HG02759 (cell line): ENCODE measurements around the gene CEP78.
A peak's percentile ranks its signal among the peaks of the same experiment; 100 is the strongest.
"Not testable (repeated sequence)": the region's sequence is repeated elsewhere in the genome, so short reads cannot be mapped to it uniquely, and the experiment has no call there.

ENCODE experiments used
- ATAC-seq: cut with Tn5 transposase; IDR thresholded peaks from one replicate; pipeline ENCODE4 v1.9.1; 2021; ENCODE audit warnings: mild to moderate bottlenecking, moderate library complexity; ENCODE audit not compliant: unreplicated experiment

Gene CEP78, protein sequence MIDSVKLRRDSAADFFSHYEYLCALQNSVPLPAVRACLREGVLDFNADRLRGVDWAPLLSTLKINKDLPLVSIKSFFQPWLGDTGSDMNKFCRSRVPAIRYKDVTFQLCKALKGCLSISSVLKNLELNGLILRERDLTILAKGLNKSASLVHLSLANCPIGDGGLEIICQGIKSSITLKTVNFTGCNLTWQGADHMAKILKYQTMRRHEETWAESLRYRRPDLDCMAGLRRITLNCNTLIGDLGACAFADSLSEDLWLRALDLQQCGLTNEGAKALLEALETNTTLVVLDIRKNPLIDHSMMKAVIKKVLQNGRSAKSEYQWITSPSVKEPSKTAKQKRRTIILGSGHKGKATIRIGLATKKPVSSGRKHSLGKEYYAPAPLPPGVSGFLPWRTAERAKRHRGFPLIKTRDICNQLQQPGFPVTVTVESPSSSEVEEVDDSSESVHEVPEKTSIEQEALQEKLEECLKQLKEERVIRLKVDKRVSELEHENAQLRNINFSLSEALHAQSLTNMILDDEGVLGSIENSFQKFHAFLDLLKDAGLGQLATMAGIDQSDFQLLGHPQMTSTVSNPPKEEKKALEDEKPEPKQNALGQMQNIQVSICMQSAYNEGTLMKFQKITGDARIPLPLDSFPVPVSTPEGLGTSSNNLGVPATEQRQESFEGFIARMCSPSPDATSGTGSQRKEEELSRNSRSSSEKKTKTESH

DNA sequence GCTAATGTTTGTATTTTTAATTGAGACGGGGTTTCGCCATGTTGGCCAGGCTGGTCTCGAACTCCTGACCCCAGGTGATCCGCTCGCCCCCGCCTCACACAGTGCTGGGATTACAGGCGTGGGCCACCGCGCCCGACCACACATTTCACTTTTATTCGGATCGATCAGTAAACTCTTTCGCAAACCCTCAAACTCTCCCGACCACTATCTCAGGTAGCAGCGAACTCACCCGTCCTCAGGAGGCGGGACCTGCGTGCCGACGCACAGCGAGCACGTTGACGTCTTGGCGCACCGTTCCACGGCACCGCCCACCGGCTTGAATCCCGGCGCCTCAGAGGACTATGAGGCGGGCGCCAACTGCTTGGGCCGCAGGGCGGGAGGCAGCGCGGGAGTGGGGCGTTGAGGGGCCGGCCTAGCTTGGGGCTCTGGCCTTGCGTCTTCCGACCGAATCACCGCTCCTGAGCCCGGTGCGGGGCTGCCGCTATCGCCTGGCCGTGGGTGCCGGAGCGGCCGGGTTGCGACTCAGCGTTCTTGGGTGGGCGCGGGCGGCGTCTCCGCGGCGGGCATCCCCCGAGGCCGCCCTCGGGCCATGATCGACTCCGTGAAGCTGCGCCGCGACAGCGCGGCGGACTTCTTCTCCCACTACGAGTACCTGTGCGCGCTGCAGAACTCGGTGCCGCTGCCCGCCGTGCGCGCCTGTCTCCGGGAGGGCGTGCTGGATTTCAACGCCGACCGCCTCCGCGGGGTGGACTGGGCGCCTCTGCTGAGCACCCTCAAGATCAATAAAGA, at the start of gene CEP78:
Gene CEP78, plus strand, starts transcription at position 314 of the 789 bp plus-strand sequence. Its CDS starts 276 bp downstream, at position 590.
- ATAC-seq = peak; percentile 98

DNA sequence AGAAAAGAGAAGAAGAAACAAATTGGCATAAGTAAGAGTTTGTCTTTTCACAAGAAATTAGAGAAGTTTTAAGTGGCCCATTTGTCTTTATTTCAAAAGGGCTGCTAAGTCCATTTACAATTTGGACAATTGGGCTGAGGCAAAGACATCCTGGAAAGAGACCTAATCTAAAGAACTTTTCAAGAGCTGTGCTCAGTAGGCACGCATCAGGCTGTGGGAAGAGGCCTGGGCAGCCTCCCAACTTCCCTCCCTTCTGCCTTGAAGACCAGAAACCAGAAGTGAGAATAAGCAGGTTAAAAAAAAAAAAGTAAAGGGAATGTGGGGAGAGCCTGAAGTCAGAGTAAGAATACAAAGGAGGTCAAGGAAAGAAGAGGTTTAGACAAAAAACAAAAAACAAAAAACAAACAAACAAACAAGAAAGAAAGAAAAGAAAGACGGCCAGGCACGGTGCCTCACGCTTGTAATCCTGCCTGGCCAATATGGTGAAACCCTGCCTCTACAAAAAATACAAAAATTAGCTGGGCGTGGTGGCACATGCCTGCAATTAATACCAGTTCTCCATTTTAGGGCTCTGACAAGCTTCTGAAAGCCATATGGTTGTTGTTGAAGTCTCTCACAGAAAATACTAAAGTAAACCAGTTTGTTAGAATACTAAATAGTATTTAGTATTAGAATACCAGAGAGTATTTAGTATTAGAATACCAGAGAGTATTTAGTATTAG, 48.0 kb upstream of the CEP78 start:
- ATAC-seq = no peak

DNA sequence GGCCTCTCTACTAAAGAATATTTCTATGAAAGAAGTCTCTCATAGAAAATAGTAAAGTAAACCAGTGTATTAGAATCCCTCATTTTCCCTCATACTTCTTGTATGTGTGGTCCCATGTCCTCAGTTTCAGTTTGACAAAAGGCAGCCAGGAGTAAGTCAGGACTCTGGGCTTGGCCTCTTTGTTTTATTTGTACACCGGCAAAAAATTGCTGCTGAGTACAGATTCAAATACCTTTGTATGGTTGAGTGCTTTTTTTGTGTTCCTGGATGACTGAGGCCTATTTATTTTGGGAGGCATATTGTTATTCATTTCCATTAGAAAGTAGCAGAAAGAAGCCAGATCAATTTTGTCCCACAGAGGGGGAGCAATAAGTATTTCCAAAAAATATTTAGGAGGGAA, 47.3 kb upstream of the CEP78 start:
- no peak for ATAC-seq

DNA sequence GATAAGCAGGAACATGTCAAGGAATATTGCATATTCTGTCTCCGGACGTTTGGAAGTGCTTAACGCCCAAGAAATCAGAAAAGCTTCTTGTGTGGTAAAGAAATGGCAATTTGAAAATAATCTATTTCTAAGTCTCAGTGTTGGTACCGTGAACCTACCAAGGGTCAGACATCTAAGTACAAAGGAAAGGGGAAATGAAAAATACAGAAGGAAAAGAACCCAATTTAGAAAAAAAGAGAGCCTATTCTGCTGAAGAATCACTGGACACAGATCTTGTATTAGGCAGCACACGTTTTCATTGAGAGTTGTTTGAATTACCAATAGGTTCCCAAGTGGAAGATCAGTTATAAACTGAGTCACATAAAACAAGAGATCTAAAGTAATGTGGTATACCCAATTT, 46.9 kb upstream of the CEP78 start:
- no peak for ATAC-seq

DNA sequence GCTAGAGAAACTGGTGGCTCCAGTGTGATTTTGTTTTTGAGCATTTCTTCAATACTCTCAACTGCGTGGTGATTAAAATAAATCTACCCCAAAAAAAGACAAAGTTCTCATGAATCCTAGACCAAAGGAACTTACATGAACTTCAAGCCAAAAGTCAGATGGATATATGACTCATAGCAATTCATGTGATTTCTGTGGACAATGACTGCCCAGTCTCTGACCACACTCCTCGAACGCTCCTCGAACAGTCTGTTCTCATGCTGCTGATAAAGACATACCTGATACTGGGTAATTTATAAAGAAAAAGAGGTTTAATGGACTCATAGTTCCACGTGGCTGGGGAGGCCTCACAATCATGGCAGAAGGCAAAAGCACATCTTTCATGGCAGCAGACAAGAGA, 46.4 kb upstream of the CEP78 start:
- no peak for ATAC-seq

DNA sequence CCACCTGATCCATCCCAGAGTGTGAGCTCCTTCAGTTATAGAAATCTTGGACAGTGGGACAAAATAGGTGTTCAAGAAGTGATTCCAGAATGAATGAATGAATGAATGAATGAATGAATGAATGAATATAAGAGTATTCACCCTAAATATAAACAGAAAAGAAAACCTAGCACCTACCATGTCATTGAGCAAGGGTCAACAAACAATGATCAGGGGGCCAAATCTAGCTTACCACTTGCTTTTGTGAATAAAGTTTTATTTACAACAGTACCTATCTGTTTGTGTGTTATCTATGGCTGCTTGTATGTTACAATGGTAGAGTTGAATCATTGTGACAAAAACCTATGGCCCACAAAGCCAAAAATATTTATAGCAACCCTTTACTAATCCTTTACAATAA, 43.9 kb upstream of the CEP78 start:
- no peak for ATAC-seq

DNA sequence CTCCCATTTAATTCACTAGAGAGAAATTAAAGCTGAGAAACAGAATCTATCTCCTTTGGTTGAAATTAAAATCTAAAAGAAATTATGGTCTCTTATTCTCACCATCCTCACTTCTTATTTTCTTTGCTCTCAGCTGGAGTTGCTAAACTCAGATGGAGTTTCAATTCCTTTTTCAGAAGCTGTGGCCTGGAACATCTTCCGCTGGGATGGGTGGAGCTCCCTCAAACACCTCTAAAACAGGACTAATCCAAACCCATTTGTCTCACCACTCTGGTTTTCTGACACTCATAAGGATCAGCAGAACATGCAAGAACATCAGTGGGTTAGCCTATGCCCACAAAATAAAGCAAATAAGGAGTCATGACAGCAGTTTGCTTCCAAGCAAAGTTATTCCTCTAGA, 39.6 kb upstream of the CEP78 start:
- ATAC-seq = peak; percentile 49

DNA sequence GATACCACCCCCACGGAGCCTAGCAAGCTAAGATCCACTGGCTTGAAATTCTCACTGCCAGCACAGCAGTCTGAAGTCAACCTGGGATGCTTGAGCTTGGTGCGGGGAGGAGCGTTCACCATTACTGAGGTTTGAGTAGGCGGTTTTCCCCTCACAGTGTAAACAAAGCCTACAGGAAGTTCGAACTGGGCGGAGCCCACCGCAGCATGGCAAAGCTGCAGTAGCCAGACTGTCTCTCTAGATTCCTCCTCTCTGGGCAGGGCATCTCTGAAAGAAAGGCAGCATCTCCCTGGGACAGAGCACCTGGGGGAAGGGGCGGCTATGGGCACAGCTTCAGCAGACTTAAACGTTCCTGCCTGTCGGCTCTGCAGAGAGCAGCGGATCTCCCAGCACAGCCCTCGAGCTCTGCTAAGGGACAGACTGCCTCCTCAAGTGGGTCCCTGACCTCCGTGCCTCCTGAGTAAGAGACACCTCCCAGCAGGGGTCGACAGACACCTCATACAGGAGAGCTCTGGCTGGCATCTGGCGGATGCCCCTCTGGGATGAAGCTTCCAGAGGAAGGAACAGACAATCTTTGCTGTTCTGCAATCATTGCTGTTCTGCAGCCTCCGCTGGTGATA, 34.6 kb upstream of the CEP78 start:
- peak; percentile 94 for ATAC-seq

DNA sequence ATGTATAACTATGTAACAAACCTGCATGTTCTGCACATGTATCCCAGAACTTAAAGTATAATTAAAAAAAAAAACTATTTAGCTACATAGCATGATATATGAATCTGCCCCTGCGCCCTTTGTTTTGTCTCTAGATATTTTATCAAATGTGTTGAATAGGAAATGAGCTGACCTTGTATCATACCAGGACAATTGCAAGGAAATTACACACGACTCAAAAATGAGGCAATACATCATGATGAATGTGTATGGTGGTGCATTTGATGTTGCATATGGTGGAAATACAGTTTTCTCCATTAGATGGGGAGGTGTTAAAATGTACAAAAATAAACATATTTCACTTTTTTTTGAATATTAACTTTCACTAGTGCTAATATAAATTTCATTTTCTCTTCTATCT, 28.6 kb upstream of the CEP78 start:
- ATAC-seq = no peak

DNA sequence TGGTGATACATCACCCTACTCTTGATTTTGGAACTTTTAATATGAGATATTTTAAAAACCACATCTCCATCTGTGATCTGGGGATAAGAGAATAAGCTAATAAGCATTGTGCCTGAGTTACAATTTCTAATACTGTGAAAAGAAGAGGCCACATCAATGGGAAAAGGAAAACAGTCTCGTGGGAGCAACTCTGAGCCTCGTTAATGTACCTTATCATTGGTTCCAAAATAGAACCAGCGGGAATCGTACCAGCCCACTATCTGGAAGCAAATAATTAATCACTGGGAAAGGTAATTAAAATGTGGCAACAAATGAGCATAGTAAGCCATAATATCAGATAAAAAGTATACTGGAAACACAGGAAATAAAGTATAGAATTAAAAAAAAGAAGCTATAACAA, 28.0 kb upstream of the CEP78 start:
- ATAC-seq = no peak

DNA sequence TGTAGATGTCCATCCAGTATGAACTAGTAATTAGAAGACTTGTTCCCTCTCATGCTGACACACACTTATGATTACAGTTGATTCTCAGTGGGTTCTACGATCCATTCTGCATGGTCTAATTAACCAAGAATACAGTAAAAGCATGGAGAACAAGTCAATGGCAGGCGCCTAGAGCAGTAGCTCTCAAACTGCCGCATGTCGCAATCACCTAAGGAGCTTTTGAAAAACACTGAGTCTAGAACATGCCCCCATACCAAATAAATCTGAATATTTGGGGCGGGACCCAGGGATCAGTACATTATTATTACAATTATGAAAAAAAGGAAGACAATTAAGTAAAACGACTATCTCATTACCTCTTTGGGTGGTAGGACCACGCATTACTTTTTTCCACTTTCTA, 26.7 kb upstream of the CEP78 start:
- ATAC-seq = no peak

DNA sequence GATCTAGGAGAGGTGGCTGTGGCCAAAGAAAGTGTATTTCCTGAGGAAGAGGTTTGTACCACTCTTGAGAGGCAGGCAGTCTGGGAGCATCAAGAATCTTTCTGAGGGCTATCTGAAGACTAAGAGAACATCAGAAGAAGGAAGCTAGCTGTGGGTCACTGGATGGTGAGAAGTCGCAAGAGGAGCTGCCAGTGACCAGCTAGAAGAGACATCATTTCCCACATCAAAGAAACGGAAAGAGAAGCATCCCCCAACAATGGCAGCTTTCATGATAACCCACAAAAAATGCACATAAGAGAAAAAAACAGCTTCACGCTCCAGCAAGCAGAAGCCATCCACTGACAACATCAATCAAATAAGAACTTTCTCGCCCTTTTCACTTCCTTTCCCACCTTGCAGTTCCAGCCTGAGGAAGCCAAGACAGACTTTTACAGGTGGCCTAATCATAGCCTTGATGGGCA, 25.0 kb upstream of the CEP78 start:
- ATAC-seq = peak; percentile 80

DNA sequence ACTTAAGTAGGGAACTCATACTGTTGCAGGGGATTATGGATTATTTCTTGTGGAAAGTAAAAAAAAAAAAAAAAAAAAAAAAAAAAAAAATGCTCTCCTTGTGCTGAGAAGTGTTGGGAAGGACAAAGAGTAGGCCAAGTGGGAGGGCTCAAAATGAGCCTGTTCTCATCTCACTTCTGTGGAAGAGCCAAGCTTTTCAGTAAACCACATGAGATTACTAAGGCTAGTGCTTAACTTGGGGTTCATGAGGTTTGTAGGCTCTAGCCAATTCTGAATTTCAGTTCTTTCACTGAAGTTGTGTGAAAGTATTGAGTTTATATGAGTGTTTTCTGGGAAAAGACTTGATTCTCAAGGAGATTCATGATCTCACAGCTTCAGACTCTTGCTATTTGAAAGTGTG, 23.0 kb upstream of the CEP78 start:
- ATAC-seq = no peak

DNA sequence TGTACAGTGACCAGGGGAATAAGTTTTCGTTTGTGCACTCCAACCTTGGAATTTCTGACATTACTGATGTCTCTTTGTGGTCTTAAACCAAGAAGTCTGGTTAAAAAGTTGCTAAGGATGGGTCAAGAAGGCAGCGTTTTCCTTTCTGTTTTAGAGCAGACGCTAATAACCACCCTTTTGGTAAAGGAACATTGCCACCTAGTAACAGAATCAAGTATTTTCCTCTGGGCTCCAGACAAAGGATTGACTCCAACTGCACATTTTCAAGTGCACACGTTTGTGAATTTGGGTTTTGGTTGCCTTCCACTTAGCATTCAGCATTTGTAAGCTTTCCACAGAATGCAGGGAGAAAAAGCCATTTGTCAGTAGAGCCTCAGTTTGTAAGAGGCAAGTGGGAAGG, 22.2 kb upstream of the CEP78 start:
- peak; percentile 44 for ATAC-seq

DNA sequence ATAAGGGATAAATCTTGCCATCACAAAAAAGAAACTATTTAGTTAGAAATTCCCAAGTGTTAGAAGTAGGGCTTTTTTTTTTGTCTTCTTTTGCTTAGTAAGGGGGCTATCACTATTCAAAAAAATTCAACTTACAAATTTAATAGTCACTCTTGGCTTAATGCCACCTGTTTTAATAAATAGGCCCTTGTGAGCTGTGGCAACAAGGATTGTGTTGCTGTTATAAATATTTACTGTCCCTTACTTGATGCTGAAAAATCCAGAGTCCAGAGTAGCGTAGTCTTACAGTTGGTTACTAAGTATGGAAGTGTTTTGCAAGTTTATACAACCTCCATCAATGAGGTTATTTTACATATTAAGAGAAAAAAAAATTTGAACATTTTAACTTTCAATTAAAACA, 21.4 kb upstream of the CEP78 start:
- ATAC-seq = no peak

DNA sequence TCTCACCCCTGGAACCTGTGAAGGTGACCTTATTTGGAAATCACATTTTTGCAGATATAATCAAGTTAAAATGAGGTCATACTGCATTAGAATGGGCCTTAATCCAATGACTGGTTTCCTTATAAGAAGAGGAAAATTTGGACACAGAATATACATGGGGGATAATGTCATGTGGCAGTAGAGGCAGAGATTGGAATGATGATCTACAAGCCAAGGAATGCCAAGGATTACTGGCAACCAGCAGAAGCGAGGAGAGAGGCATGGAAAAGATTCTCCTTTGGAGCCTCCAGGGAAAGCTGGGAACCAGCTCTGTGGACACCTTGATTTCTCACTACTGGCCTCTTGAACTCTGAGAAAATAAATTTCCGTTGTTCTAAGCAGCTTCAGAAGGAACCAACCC, 20.2 kb upstream of the CEP78 start:
- ATAC-seq = no peak

DNA sequence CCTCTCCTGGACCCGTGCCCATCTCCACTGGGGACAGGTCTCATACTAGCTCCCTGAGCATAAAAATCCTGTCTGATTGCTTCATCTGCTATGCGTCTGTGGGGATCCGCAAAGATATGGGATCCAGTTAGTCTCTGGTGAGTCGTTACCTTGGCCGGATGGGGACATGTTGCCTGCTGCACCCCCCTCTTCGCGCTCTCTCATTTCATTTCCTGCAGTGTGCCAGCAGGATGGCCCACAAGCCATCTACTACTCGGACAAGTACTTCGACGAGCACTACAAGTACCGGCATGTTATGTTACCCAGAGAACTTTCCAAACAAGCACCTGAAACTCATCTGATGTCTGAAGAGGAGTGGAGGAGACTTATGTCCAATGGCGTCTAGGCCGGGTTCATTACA, 17.0 kb upstream of the CEP78 start:
- ATAC-seq = no peak

DNA sequence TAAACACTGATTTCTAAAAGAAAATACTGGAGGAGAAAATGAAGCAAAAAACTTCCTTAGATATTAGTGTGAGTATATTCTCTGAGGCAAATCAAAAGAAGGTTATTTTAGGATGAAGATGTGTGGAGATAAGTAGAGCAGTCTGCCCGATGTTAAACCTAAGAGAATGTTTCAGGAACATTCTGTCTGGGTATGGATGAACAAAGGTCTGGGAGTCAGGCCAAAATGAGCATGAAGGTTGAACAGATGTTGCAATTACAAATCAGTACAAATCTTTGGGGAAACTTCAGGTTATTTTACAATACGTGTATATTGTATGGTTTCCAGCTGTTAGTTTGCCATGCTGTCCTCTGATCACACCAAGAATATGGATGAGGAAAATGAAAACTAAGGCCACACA, 14.4 kb upstream of the CEP78 start:
- no peak for ATAC-seq

DNA sequence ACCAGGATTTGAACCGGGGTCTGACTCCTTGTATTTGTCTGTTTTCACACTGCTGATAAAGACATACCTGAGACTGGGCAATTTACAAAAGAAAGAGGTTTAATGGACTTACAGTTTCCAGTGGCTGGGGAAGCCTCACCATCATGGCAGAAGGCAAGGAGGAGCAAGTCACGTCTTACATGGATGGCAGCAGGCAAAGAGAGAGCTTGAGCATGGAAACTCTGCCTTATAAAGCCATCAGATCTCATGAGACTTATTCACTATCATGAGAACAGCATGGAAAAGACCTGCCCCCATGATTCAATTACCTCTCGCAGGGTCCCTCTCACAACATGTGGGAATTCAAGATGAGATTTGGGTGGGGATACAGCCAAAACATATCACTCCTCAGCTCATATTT, 14.0 kb upstream of the CEP78 start:
- ATAC-seq = not testable (repeated sequence)

DNA sequence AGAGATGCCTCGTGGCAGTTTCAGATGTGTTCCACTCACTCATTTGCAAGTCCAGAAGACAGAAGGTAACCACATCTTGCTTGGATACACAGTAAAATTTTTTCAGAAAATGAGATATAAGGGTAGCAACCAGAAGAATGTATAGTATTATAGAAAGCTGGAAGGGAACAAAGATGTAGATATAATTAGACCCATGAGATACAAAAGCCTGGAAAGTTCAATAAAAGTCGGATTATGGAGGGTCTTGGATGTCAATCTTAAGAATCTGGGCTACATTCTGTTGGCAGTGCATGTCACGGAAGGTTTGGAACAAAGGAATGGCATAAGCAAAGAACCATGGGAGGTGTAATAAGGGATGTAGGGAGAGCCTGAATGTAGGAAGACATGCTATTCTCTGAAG, 5.1 kb upstream of the CEP78 start:
- ATAC-seq = no peak
